Measurements from ENCODE around the gene SPTLC1. TPM values are rescaled to one million over a fixed set of nuclear protein-coding genes. Genes with fewer than 3 reads are reported as not detected.

Gene SPTLC1
- total and polyA plus RNA-seq, 2 of the 13 experiments (the other 11 are each of a cell fraction or from before 2014, with no cell fraction given): 56.2 to 72.5 TPM

GRCh38 chr9:92122800-92123199 lies 7.6 kb upstream of the SPTLC1 start (continued):
- no peak for TF ChIP-seq ELF4 (CRISPR knock-in tag; IDR thresholded peaks at IDR 0.05; ENCODE audit: borderline replicate concordance)
- no peak for TF ChIP-seq ZFP41 (CRISPR knock-in tag; IDR thresholded peaks at IDR 0.05; ENCODE audit: borderline replicate concordance)
- TF ChIP-seq FOXA1 (IDR thresholded peaks at IDR 0.05): no peak
- no peak for TF ChIP-seq FOXA1 (CRISPR knock-in tag; IDR thresholded peaks at IDR 0.05)
- TF ChIP-seq BRF2 (CRISPR knock-in tag; IDR thresholded peaks at IDR 0.05): no peak
- no peak for TF ChIP-seq ZNF512B (CRISPR knock-in tag; IDR thresholded peaks at IDR 0.05; ENCODE audit: borderline replicate concordance)

- POLR2A ChIA-PET: no interaction called here
- TF ChIP-seq ZNF503 (CRISPR knock-in tag; IDR thresholded peaks at IDR 0.05) (no peak), ZNF12 (CRISPR knock-in tag; IDR thresholded peaks at IDR 0.05) (no peak), MBNL3 (CRISPR knock-in tag; conservative IDR thresholded peaks at IDR 0.05) (no peak), HDAC2 (CRISPR knock-in tag; IDR thresholded peaks at IDR 0.05) (no peak), TEAD2 (CRISPR knock-in tag; IDR thresholded peaks at IDR 0.05) (no peak), ZFP1 (CRISPR knock-in tag; IDR thresholded peaks at IDR 0.05) (no peak), PAWR (CRISPR knock-in tag; IDR thresholded peaks at IDR 0.05; ENCODE audit: borderline replicate concordance) (no peak), GATAD1 (CRISPR knock-in tag; IDR thresholded peaks at IDR 0.05) (no peak), CBX2 (IDR thresholded peaks at IDR 0.05; ENCODE audit: low read depth, low read length) (no peak), CBX2 (CRISPR knock-in tag; IDR thresholded peaks at IDR 0.05; ENCODE audit: low read depth) (no peak), KLF16 (CRISPR knock-in tag; IDR thresholded peaks at IDR 0.05) (no peak), ZBTB33 (CRISPR knock-in tag; IDR thresholded peaks at IDR 0.05) (no peak), CHD2 (IDR thresholded peaks at IDR 0.05; ENCODE audit: low read depth, low read length) (no peak)
These were observed 6.8 kb upstream of the SPTLC1 start for GRCh38 chr9:92122061-92122460.

More at GRCh38 chr9:92122061-92122460, 6.8 kb upstream of the SPTLC1 start:
- ATAC-seq: no peak
- Histone ChIP-seq H3K4me1 (ENCODE audit: insufficient read depth, low read length) (0 out of 2 replicates have a peak, but pooled peaks cover 5% of the 10 kb centered on the region), H3K9ac (ENCODE audit: insufficient read depth, low read depth, low read length) (no peak overlapping the region), H3K79me2 (ENCODE audit: insufficient read depth, low read length) (no peaks in the 10 kb centered on the region), H2AFZ (ENCODE audit: low read length) (no peak overlapping the region), H3K27ac (ENCODE audit: extremely low read length, insufficient read depth, low read length) (no peak overlapping the region), H4K20me1 (ENCODE audit: insufficient read depth, low read length) (no peaks in the 10 kb centered on the region), H3K36me3 (replicated peaks in 1 of 2; ENCODE audit: control insufficient read depth in 1 of 2, insufficient read depth in 2 of 2, low read length in 2 of 2) (no peaks in the 10 kb centered on the region), H3K4me2 (ENCODE audit: low read depth, low read length) (no peak overlapping the region), H3K27me3 (ENCODE audit: control insufficient read depth in 1 of 2, insufficient read depth in 2 of 2, low read length in 2 of 2) (peaks cover 0 to 3% of the 10 kb centered on the region in 2 experiments; a peak in 1 of 5 replicates), H3K9me3 (ENCODE audit: low read length) (no peaks in the 10 kb centered on the region), H3K4me3 (replicated peaks in 1 of 3; ENCODE audit: insufficient read depth in 1 of 3, low read depth in 2 of 3, low read length in 3 of 3) (no peak overlapping the region)
- DNase-seq (ENCODE audit: low spot score): no peak
- in situ Hi-C loops (cut with HindIII; ENCODE audit: extremely low pct_ligation_motif_present, low pct_unique_long_range_greater_than_20kb) (no loop called here), intact Hi-C loops (cut with micrococcal nuclease; ENCODE audit: unreplicated experiment) (no loop called here)
- no TSS peak for BruUV-seq (replicated peaks)
- FAIRE-seq: no peak
- CTCF ChIA-PET (ENCODE audit: low intra/inter-chr PET ratio, low total read pairs): no interaction called here
- 0% methylated on average over 1 of the region's 1 CpG for WGBS (ENCODE audit: low lambda C conversion rate)
